ENCODE results near the gene FOXK1. TPM values are rescaled to one million over a fixed set of nuclear protein-coding genes. Genes with fewer than 3 reads are reported as not detected.
A peak's percentile ranks its signal among the peaks of the same experiment; 100 is the strongest.

Gene FOXK1
- polyA plus RNA-seq, 1 experiment, result 3.3 TPM

DNA sequence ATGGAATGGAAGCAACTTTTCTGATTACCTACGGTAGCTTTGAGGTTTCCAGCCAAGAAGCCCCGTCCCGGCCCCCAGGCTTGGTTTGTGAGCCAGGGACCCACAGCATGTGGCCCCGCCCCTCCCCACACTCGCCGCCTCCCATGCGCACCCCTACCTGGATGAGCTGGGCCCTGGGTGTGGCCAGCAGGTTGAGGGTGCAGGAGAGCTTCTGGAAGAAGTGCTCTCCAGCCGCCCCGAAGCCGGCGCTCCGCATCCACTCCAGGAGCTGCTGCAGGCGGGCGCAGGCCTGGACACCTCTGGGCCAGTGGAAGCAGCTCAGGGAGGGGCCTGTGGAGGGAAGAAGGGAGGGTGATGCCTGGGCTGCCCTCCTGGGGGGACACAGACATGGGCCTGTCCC, 133.0 kb downstream of the FOXK1 start:
- TF ChIP-seq, protein P1, sequence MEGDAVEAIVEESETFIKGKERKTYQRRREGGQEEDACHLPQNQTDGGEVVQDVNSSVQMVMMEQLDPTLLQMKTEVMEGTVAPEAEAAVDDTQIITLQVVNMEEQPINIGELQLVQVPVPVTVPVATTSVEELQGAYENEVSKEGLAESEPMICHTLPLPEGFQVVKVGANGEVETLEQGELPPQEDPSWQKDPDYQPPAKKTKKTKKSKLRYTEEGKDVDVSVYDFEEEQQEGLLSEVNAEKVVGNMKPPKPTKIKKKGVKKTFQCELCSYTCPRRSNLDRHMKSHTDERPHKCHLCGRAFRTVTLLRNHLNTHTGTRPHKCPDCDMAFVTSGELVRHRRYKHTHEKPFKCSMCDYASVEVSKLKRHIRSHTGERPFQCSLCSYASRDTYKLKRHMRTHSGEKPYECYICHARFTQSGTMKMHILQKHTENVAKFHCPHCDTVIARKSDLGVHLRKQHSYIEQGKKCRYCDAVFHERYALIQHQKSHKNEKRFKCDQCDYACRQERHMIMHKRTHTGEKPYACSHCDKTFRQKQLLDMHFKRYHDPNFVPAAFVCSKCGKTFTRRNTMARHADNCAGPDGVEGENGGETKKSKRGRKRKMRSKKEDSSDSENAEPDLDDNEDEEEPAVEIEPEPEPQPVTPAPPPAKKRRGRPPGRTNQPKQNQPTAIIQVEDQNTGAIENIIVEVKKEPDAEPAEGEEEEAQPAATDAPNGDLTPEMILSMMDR (IDR thresholded peaks at IDR 0.05; ENCODE audit: insufficient read depth, low read depth, low read length), result no peak
- CTCF ChIA-PET, result interaction anchor here (0.6 to 1.4 kb wide), 2 partner anchors 11 to 271 kb away, joined by 3 read pairs; no protein-coding TSS in a partner anchor
- Histone ChIP-seq H3K27me3 (ENCODE audit: control insufficient read depth, insufficient read depth, low read length) (no peaks in the 10 kb centered on the region), H3K4me3 (ENCODE audit: low read depth, low read length) (no peak overlapping the region), H3K36me3 (ENCODE audit: control insufficient read depth, insufficient read depth, low read length) (no peaks in the 10 kb centered on the region)
- no peak for DNase-seq (ENCODE audit: low read depth)
- POLR2A ChIA-PET, result no interaction called here

DNA sequence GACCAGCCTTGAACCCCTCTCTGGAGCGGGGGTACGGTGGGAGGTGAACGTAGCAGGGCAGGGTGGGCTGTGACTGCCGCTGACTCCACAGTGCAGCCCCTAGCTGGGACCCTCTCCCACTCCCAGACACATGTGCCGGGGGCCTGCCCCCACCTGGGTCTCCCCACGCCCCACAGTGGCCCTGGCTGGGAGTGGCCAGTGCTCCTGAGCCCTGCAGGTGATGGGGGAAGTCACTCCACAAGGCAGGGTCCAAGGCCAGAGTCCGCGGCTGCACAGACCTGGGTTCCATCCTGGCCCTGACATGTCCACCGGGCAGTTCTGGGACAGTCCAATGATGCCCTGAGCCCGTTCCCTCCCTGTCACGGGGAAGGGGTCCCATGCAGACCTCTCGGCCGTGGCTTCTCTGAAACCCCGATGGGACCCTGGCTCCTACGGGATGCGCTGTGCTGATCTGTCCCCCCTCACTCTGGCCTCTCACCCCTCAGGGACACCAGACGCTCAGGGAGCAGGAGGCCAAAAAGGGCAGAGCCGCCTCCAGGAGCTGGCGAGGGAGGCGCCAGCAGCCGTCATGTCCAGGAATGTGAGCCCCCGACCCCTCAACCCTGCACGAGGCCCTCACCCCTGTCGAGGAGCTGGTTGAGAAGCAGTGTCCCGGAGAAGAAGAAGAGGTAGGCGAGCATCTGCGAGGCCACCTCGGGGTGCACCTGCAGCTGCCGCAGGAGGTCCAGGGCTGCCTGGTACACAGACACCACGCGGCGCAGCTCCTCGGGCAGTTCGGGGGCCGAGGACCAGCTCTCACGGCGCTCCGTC, 133.7 kb downstream of the FOXK1 start:
- no peak for DNase-seq (ENCODE audit: low read depth)
- H3K27me3 ChIP-seq (ENCODE audit: control insufficient read depth, insufficient read depth, low read length), result no peaks in the 10 kb centered on the region
- H3K4me3 ChIP-seq (ENCODE audit: low read depth, low read length), result no peak overlapping the region
- TF ChIP-seq, protein P1 (IDR thresholded peaks at IDR 0.05; ENCODE audit: insufficient read depth, low read depth, low read length), result 0 out of 2 replicates have a peak, but pooled peaks have one; percentile 6
- no peaks in the 10 kb centered on the region for H3K36me3 ChIP-seq (ENCODE audit: control insufficient read depth, insufficient read depth, low read length)
- ChIA-PET CTCF (interaction anchor here (0.6 to 1.8 kb wide), 4 partner anchors 10 to 270 kb away, joined by 3 to 6 read pairs (median 4); no protein-coding TSS in a partner anchor), POLR2A (no interaction called here)

DNA sequence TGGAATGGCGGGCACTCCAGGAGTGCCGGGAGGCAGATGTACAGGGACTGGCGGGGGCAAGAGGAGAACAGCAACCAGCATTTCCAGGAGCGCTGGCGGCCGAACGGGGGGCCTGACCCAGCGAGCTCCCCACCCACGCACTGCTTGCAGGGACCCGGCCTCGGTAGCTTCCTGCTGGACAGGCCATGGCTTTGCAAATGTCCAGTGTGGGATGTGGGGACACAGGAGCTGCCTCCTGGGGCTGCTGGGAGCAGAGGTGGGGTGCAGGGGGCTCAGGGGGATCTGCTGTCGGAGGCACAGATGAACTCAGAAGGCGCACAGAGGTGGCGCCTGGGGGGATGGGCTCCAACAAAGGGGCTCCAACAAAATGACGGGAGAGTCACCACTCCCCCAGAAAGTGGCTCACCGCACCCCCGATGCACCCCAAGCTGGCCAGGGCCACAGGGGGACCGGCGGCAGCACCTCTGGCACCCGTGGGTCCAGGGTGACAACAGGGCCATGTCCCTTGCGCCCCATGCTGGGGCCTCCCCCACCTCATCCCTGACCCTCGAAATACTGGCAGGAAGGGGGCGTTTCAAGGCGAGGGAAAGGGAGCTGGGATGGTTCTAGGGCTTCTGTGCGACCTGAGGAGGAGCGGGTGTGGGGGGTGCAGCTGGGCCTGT, 134.5 kb downstream of the FOXK1 start:
- TF ChIP-seq, protein P1 (IDR thresholded peaks at IDR 0.05; ENCODE audit: insufficient read depth, low read depth, low read length), result no peak
- POLR2A ChIA-PET, result interaction anchor here (0.6 kb wide), 1 partner anchor 366 kb away, joined by 3 read pairs; no protein-coding TSS in a partner anchor
- no peaks in the 10 kb centered on the region for H3K36me3 ChIP-seq (ENCODE audit: control insufficient read depth, insufficient read depth, low read length)
- no peak overlapping the region for H3K4me3 ChIP-seq (ENCODE audit: low read depth, low read length)
- H3K27me3 ChIP-seq (ENCODE audit: control insufficient read depth, insufficient read depth, low read length), result no peaks in the 10 kb centered on the region
- CTCF ChIA-PET, result interaction anchor here (1.4 to 1.8 kb wide), 3 partner anchors 14 to 269 kb away, joined by 3 to 6 read pairs (median 4); no protein-coding TSS in a partner anchor
- no peak for DNase-seq (ENCODE audit: low read depth)

DNA sequence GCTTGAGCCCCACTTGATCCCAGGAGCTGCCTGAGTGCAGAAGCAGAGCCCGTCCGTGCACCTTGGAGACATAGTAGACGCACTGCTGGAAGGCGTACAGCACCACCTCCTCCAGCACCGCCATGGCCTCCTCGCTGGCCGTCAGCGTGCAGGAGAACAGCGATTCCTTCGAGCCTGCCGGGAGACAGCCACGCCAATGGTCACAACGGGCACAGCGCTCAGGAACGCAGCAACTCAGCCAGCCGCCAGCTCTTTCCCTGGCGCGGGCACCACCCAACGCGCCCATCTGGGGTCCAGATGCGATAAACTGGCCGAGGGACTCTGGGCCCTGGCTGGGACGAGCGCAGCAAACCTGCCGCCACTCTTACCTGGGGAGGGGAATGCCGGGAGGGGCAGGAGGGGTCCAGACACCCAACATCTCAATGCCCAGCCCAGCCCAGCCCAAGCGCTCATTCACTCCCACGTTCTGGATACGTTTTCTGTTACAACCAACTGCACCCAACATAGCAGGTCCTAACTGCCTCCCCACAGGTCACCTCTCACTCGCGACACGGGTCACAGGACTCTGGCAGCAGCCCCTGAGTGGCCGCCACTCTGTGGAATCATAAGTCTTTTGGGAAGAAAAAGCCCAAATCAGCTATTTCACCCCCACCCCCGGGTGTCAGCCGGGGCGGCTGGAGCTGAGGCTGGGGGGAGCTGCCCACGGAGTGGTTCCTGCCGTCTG, 135.2 kb downstream of the FOXK1 start:
- DNase-seq (ENCODE audit: low read depth), result no peak
- H3K36me3 ChIP-seq (ENCODE audit: control insufficient read depth, insufficient read depth, low read length), result no peaks in the 10 kb centered on the region
- CTCF ChIA-PET, result interaction anchor here (0.7 to 1.8 kb wide), 3 partner anchors 13 to 25 kb away, joined by 3 to 6 read pairs (median 4); no protein-coding TSS in a partner anchor
- POLR2A ChIA-PET, result interaction anchor here (0.6 kb wide), 1 partner anchor 365 kb away, joined by 3 read pairs; no protein-coding TSS in a partner anchor
- no peak overlapping the region for H3K4me3 ChIP-seq (ENCODE audit: low read depth, low read length)
- H3K27me3 ChIP-seq (ENCODE audit: control insufficient read depth, insufficient read depth, low read length), result no peaks in the 10 kb centered on the region
- TF ChIP-seq, protein P1 (IDR thresholded peaks at IDR 0.05; ENCODE audit: insufficient read depth, low read depth, low read length), result no peak
